Adipocyte (in vitro differentiated cells): ENCODE data around the gene MAT2B.

Source experiments
- DNase-seq: peaks from one replicate; pipeline ENCODE4 v3.0.0-alpha.2; 2015; ENCODE audit warnings: low read depth
- H3K27me3 ChIP-seq: replicated peaks from 2 replicates; pipeline ENCODE4 v1.7.0; 2013; ENCODE audit warnings: mild to moderate bottlenecking, low read length, moderate library complexity; ENCODE audit not compliant: control insufficient read depth, insufficient read depth
- H3K36me3 ChIP-seq: 2 replicates; pipeline ENCODE4 v1.7.0; 2013; ENCODE audit warnings: low read length, mild to moderate bottlenecking, moderate library complexity; ENCODE audit not compliant: control insufficient read depth, insufficient read depth, severe bottlenecking
- H3K4me1 ChIP-seq: 2 replicates; pipeline ENCODE4 v1.7.0; 2013; ENCODE audit warnings: mild to moderate bottlenecking, low read length, moderate library complexity; ENCODE audit not compliant: control insufficient read depth, insufficient read depth
- H3K4me3 ChIP-seq: 2 replicates; pipeline ENCODE4 v1.7.0; 2013; ENCODE audit warnings: mild to moderate bottlenecking, low read length, moderate library complexity
- H3K9ac ChIP-seq: 2 replicates; pipeline ENCODE4 v1.7.0; 2013; ENCODE audit warnings: mild to moderate bottlenecking, low read length, moderate library complexity
- H3K9me3 ChIP-seq: 2 replicates; pipeline ENCODE4 v1.7.0; 2013; ENCODE audit warnings: mild to moderate bottlenecking, low read length, moderate library complexity; ENCODE audit not compliant: control insufficient read depth

MAT2B gene

DNA sequence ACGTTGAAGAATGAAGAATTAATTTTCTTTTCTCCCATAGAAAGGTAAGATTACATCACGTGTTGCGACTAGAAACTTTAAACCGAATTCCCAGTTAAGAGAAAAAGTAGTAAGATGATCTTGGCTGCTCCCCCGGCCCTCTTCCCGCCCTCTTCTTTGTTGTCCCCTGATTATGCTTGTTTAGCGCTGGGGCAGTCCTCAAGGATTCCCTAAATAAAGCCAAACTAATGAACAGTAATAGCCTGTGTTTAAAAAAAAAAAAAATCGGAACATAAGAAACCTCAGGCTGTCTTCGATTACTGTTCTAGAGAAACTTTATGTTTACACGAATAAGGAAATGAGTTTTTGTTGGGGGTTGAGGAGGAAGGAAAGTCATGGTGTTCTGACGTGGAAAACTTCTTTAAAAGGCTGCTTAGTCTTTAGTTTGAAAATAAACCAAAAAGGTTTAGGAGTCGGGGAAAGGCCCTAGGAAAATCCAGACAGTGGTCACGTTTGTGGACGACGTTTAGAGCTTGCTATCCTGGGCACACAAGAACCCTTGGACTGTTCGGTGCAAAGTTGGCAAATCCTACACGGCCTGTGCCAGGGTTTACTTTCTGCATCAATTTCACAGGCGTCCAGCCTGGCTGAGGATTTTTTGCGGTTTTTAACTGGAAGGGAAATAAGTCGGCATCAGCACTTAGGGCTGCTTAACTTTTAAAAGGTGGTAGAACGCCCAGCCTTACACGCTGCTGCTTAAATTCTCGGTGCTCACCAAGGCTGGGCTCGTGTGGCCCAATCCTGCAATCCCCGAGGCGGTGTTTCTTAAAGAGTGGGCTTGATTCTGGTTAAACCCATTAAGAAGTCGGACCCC is 1.1 kb upstream of the MAT2B start:
- DNase-seq, result peak; percentile 70
- Histone ChIP-seq H3K4me3 (peak overlapping the region; percentile 95), H3K27me3 (no peaks in the 10 kb centered on the region), H3K36me3 (no peaks in the 10 kb centered on the region), H3K9me3 (no peaks in the 10 kb centered on the region), H3K9ac (peak overlapping the region; percentile 93), H3K4me1 (peaks cover 46% of the 10 kb centered on the region)

DNA sequence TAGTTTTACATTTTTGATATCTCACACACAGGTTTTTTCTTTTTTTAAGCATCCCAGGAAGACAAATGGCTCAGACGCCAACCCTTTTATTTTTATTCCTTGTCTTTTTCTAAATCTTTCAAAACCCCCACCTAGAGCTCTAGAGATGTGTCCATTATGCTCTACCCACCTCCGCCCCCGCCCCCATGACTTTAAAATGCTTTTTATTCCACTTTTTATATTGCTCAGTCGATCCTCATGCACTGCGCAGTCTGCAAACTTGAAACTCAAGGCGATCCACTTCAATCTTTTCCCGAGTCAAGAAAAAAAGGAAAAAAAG is 411 bp upstream of the MAT2B start:
- DNase-seq, result no peak
- peaks cover 53% of the 10 kb centered on the region for H3K4me1 ChIP-seq
- no peaks in the 10 kb centered on the region for H3K9me3 ChIP-seq
- no peaks in the 10 kb centered on the region for H3K27me3 ChIP-seq
- peak overlapping the region; percentile 93 for H3K9ac ChIP-seq
- no peaks in the 10 kb centered on the region for H3K36me3 ChIP-seq
- H3K4me3 ChIP-seq, result peak overlapping the region; percentile 95

DNA sequence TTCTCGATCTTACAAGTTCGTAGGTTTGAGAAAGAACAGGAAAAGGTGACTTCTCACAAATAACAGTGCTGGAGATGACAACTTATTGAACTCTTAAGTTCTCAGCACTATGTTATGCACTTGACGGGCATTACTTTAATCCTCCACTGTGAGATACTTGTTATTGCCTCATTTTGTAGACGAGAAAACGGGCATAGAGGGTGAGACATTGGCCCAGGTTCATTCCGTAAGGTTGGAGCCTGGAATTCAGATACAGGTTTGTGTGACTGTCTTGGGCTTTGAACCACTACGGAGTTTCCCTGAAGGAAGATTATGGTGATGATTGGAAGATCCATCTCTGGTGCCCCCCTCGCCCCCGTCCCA is 657 bp downstream of the MAT2B start:
- Histone ChIP-seq H3K27me3 (no peaks in the 10 kb centered on the region), H3K4me3 (peak overlapping the region; percentile 95), H3K4me1 (peaks cover 56% of the 10 kb centered on the region), H3K9me3 (no peaks in the 10 kb centered on the region), H3K36me3 (no peaks in the 10 kb centered on the region), H3K9ac (peak overlapping the region; percentile 93)
- DNase-seq, result peak; percentile 57

DNA sequence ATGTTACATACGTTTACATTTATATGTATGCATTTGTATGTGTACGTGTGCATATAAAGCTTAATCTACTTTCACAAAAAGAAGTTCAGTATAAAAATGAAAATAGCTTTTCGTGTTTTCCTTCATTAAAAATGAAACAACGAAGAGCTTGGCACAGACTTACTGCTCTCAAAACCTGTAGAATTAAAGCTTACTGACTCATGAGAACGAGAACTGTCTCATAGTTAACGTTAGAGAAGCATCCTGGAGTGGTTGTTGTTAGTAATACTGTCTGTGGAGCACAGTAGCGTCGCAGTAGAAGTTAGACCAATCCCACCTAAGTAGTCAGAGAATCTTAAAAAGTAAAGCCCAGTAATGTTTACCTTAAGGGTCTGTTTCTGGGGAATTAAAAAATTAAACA is 1.3 kb downstream of the MAT2B start:
- no peaks in the 10 kb centered on the region for H3K9me3 ChIP-seq
- H3K27me3 ChIP-seq, result no peaks in the 10 kb centered on the region
- peak; percentile 61 for DNase-seq
- peaks cover 57% of the 10 kb centered on the region for H3K4me1 ChIP-seq
- H3K9ac ChIP-seq, result peak overlapping the region; percentile 93
- no peaks in the 10 kb centered on the region for H3K36me3 ChIP-seq
- H3K4me3 ChIP-seq, result peak overlapping the region; percentile 95

DNA sequence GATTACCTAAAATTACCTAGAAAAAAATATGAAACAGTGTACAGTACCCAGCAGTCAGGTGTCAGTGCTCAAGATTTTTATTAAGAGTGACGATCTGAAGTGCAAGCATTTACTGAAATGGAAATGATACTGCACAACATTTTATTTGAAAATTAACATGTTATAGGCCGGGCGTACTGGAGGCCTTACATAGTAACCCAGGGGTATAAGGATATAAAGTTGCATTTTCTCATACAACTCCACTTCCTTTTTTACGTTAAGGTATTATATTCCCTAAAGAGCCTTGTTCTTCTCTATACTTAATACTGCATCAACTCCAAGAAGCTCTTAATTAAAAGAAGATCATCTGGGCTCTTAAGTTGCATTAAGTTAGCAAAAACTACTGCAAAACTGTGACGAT is 3.3 kb downstream of the MAT2B start:
- no peaks in the 10 kb centered on the region for H3K9me3 ChIP-seq
- peak overlapping the region; percentile 95 for H3K4me3 ChIP-seq
- no peak for DNase-seq
- H3K36me3 ChIP-seq, result peaks cover 18% of the 10 kb centered on the region
- H3K27me3 ChIP-seq, result no peaks in the 10 kb centered on the region
- H3K4me1 ChIP-seq, result peaks cover 58% of the 10 kb centered on the region
- peak overlapping the region; percentile 42 for H3K9ac ChIP-seq

DNA sequence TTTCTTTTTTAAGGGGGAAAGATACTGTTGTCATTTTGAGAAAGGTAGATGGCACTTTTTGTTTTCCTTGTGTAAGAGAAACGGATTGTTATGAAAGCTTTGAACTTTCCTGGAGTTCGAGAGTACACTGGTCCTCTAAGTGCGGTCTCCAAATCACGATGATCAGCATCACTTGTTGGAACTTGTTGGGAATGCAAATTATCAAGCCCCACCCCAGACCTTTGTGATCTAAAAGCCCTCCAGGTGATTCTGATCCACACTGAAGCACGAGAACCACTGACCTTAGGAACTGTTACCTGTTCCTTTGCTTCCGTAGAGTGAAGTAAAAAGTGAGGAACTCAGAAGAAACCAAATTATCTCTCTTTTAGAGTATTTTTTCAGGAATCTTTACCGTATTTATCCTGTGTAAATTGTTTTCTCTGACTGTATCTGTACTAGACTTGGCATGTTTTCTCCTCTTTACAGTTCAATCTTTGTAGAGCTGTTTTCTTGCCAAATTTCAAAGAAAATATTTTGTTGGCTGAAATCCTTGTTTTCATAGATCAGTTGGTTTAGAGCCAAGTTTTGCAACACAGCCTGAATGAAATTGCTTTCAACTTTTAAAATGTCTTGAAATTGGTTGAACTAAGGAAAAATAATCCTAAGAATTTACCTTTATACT is 4.0 kb downstream of the MAT2B start:
- Histone ChIP-seq H3K4me3 (peak overlapping the region; percentile 95), H3K9me3 (no peaks in the 10 kb centered on the region), H3K36me3 (peaks cover 24% of the 10 kb centered on the region), H3K27me3 (no peaks in the 10 kb centered on the region), H3K4me1 (peaks cover 51% of the 10 kb centered on the region), H3K9ac (peak overlapping the region; percentile 42)
- DNase-seq, result peak; percentile 94

DNA sequence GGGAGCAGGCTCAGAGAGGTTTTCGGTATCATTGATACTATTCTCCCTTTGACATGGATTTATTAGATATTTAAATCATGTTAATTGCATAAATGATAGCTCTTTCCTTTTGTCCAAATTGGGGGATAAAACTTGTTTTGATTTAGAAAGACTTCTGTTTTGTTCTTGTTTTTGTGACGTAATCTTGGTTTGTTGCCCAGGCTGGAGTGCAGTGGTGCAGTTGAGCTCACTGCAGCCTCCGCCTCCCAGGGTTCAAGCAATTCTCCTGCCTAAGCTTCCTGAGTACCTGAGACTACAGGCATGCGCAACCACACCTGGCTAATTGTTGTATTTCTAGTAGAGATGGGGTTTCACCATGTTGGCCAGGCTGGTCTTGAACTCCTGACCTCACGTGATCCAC is 7.1 kb downstream of the MAT2B start:
- no peak overlapping the region for H3K4me3 ChIP-seq
- DNase-seq, result peak; percentile 7
- no peaks in the 10 kb centered on the region for H3K27me3 ChIP-seq
- H3K36me3 ChIP-seq, result peaks cover 55% of the 10 kb centered on the region
- H3K9me3 ChIP-seq, result no peaks in the 10 kb centered on the region
- H3K9ac ChIP-seq, result no peak overlapping the region
- peaks cover 43% of the 10 kb centered on the region for H3K4me1 ChIP-seq

DNA sequence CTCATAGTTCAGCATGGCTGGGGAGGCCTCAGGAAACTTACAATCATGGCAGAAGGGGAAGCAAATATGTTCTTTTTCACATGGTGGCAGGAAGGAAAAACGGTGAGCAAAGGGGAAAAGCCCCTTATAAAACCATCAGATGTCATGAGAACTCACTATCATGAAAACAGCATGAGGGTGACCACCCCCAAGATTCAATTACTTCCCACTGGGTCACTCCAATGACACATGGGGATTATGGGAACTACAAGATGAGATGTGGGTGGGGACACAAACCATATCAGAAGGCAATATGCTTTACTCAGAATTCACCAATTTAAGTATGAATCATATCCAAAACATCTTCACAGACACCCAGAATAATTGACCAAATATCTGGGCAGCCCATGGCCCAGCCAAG is 19.7 kb downstream of the MAT2B start:
- Histone ChIP-seq H3K36me3 (peaks cover 11% of the 10 kb centered on the region), H3K9ac (no peak overlapping the region), H3K4me1 (no peaks in the 10 kb centered on the region), H3K4me3 (no peak overlapping the region), H3K9me3 (peaks cover 4% of the 10 kb centered on the region), H3K27me3 (no peaks in the 10 kb centered on the region)
- no peak for DNase-seq

DNA sequence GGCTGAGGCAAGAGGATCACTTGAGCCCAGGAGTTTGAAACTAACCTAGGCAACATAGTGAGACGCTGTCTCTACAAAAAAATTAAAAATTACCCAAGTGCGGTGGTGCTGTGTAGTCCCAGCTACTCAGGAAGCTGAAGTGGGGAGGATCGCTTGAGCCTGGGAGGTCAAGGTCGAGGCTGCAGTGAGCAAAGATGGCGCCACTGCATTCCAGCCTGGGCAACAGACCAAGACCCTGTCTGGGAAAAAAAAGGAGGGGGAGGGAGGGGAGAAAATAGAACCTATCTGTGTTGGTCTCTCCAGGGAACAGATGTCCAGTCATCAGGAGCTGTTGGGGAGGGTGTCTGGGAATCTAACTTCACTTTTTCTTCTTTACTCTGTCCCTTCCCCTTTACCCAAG is 24.3 kb downstream of the MAT2B start:
- Histone ChIP-seq H3K4me3 (no peak overlapping the region), H3K9ac (no peak overlapping the region), H3K27me3 (peaks cover 8% of the 10 kb centered on the region), H3K4me1 (no peaks in the 10 kb centered on the region), H3K36me3 (no peaks in the 10 kb centered on the region), H3K9me3 (peaks cover 4% of the 10 kb centered on the region)
- DNase-seq, result no peak

DNA sequence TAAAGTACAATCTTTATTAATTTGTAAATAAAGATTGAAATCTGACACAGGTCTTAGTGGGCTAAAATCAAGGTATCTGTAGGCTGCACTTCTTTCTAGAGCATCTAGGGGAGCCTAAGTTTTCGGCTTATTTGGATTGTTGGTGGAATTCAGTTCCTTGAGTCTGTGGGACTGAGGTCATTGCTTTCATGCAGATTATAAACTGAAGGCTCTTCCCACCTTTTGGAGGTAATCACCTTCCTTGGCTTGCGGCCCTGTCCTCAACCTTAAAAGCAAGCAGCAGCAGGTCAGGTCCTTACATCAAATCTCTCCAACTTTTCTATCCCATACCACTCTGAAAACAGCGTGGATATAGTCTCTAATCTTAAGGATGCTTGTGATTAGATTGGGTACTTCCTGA is 25.9 kb downstream of the MAT2B start:
- no peak for DNase-seq
- H3K9ac ChIP-seq, result no peak overlapping the region
- H3K4me3 ChIP-seq, result no peak overlapping the region
- no peaks in the 10 kb centered on the region for H3K9me3 ChIP-seq
- peaks cover 8% of the 10 kb centered on the region for H3K27me3 ChIP-seq
- H3K4me1 ChIP-seq, result no peaks in the 10 kb centered on the region
- no peaks in the 10 kb centered on the region for H3K36me3 ChIP-seq

DNA sequence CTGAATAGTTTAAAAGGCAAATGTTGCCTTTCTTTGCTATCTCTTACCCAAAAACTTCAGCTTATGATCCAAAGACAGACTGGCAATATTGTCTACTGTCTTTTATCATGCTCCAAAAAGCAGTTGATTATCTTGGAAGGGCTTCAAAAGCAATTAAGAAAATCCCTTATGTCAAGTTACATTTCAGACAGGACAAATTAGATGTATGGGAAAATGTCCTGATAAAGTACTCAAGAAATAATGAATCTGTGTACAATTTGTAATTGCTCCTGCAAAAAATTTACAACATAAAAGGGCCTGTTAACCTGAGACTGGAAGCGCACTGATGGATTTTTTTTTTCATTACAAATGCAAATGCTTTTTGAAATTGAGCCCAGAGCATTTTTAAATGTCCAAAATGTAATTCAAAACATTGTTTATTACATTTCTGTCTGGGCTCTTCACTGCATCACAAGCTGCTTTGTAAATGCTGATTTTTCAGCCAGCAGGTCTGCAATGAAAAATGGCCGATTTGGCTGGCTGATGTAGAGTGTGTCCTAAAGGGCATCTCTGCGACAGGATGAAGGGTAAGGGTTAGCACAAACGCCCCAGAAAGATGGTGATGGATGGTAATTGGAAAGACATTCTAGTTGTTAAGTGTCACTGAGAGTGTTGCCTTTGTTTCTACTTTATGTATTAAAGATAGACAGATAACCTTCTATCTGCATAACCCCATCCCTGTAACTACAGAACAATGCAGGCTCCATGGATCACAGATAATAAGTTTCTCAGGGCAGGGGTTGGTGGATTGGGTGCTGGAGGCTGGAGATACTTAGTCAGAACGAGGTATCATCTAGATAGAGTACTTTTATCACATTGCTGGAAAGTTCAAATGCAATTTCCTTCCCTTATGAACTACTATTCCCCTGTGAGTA is 27.0 kb downstream of the MAT2B start:
- H3K4me1 ChIP-seq, result no peaks in the 10 kb centered on the region
- H3K9ac ChIP-seq, result no peak overlapping the region
- peaks cover 8% of the 10 kb centered on the region for H3K27me3 ChIP-seq
- no peak overlapping the region for H3K4me3 ChIP-seq
- no peaks in the 10 kb centered on the region for H3K9me3 ChIP-seq
- no peak for DNase-seq
- H3K36me3 ChIP-seq, result no peaks in the 10 kb centered on the region
